GM12891 (cell line): ENCODE measurements around the gene CEND1.

Experiments used
- PAX5 ChIP-seq: IDR thresholded peaks from 2 replicates; pipeline ENCODE4 v1.6.1; 2011; ENCODE audit warnings: low read length, moderate library complexity, mild to moderate bottlenecking; ENCODE audit not compliant: insufficient read depth, severe bottlenecking
- POLR2A ChIP-seq: IDR thresholded peaks from 2 replicates; pipeline ENCODE4 v1.6.1; 2011; ENCODE audit warnings: low read depth, low read length, control low read depth
- POLR2AphosphoS5 ChIP-seq: IDR thresholded peaks from 2 replicates; pipeline ENCODE4 v1.6.1; 2011; ENCODE audit warnings: low read depth, low read length, control low read depth

DNA sequence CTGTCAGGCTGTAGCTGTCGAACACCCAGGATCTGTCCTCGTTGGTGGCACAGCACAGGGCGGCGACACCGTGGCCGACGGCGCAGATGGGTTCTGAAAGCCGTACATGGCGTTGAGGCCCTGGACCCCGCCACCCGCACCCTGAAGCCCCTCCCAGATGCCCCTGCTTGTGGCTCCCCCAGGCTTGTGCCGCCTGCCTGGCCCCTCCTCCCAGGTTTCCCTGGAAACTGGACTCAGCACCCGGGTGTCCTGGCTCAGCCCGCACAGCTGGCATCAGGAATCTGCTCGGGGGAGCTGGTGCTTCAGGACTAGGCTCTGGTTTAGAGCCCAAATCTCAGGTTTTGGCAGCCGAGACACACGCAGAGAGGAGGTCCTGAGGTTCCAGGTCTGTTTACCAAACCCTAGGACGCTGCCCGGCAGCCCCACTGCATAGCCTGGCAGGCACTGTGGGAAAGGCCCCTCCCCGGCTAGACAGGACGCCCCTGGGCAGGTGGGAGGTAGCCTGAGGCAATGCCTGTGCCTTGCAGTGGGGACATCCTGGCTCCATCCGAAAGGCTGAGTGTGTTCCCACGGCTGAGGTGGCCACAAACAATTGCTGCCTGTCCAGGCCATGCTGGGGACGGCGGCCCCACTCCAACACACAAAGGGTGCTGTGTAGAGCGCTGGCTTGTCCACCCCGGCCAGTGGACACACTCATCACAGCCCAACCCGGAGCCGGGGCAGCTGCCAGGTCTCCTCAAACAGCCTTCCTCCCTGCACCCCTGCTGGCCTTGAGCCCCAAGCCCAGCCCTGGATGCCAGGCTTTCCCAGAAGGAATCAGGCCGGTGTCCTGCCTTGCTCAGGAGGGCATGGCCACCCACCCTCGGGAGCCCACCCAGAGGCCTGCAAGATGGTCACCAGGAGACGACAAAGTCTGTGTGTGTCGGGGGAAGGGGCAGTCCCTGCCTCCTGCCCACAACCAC lies 17.2 kb downstream of the CEND1 start:
- no peak for TF ChIP-seq POLR2AphosphoS5
- no peak for TF ChIP-seq POLR2A
- no peak for TF ChIP-seq PAX5
